GM21529 (cell line): ENCODE data around the gene INTU.

Source experiments
- ATAC-seq: cut with Tn5 transposase; IDR thresholded peaks from one replicate; pipeline ENCODE4 v1.9.1; 2021; ENCODE audit not compliant: unreplicated experiment

The INTU gene

DNA sequence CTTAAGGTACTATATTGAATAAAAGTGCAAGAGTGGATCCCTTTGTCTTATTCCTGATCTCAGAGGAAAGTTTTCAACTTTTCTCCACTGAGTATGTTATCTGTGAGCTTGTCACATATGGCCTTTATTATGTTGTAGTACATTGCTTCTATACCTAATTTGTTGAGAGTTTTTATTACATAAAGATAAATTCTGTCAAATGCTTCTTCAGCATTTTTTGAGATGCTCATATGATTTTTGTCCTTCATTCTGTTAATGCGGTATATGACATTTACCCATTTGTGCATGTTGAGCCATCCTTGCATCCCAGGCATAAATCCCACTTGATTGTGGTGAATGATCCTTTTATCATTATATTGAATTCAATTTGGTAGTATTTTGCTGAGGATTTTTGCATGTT is 108.5 kb downstream of the INTU start:
- ATAC-seq = no peak

DNA sequence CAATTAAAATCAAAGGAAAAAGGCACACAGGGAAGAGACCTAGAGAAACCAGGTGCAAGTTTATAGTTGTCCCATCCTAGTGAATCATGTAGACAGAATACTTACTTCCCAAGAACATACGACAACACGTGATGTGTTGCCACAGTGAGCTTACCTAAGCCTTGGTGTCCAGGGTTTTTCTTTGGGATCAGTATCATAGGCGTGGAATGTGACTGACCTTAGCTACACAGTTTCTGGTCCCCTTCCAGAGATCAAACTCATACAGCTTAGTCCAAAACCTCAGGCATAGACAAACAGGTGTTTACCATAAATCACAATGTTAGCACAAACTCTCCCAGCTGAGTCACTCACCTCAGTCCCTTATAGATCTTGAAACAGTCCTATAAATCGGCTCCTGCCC is 115.1 kb downstream of the INTU start:
- no peak for ATAC-seq

DNA sequence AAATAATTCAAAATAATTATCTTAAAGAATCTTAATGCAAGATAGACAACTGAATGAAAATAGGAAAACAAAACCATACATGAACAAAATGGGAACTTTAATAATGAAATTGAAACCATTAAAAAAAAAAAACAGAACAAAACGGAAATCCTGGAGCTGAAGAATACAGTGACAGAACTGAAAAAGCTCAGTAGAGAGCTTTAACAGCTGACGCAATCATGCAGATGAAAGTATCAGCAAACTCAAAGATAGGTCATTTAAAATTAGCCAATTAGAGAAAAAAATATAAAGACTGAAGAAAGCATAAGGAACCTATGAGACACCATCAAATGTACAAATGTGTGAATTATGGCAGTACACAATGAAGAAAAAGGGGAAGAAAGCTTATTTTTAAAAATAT is 116.2 kb downstream of the INTU start:
- ATAC-seq = no peak

DNA sequence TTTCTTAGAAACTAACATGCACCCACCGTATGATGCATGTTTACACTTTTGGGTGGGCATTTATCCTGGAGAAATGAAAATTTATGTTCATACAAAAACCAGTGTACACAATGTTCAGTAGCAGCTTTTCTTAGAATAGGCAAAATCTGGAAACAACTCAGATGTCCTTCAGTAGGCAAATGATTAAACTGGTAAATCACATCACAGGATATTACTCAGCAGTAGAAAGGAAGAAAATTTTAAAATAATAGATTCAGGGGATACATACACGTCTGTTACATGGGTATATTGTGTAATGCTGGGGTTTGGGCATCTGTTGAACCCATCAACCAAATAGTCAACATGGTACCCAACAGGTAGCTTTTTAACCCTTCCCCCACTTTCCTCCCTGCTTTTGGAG is 124.1 kb downstream of the INTU start:
- ATAC-seq = no peak

DNA sequence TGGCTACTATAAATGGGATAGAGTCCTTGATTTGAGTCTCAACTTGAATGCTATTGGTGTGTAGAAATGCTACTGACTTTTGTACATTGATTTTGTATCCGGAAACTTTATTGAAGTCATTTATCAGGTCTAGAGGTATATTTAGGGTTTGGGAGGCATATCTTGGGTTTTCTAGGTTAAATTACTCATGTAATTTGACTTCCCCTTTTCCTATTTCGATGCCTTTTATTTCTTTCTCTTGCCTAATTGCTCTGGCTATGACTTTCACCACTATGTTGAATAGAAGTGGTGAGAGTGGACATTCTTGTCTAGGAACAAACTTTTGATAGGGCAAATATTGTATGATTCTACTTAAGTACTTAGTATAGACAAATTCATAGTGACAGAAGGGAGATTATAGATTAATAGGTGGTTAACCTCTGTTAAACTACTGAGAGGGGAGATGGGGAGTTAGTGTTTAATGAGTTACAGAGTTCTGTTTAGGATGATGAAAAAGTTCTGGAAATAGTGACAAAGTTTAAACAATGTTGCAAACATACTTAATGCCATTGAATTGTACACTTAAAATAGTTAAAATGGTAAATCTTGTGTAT is 126.6 kb downstream of the INTU start:
- peak; percentile 66 for ATAC-seq

DNA sequence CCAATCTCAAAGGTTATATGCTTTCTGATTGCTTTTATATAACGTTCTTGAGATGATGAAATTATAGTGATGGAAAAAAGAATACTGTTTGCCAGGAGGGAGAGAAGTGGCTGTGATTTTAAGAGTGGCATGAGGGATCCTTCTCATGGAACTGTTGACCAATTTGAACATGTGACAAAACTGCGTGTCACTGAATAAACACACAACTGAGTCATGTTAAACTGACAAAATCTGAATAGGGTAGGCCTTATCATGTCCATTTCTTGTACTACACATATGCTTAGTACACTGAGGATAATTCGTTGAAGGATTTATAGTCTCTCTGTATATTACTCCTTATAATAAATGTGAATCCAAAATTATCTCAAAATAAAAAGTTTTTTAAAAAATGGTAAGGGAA is 127.1 kb downstream of the INTU start:
- ATAC-seq = no peak

DNA sequence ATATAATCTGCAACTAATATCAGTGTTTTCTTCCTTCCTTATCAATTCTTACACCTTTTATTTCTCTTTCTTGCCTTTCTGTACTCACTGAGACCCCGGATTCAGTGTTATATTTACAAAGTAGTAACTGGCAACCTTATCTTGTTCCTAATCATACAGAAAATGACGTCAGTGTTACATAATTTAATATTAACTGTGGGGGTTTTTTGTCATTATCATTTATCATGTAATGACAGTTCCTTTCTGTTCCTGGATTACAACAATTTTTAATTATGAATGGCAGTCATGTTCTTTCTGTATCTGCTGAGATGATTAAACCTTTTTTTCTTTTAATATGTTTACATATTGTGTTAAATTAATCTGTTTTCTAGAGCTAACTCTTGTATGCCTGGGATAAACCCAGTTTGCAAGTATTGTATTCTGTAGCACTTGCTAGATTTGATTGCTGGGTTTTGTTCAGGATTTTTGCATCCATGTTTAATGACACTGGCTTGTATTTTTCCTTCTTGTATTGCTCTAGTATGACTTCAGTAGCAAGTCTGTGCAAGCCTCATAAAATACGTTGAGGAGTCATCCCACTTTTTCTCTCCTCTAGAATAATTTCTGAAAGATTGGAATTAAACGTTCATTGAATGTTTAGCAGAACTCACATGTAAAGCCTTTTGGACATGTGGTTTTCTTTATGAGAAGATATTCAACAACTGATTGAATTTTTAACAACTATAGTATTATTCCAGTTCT is 138.9 kb downstream of the INTU start:
- ATAC-seq = no peak

DNA sequence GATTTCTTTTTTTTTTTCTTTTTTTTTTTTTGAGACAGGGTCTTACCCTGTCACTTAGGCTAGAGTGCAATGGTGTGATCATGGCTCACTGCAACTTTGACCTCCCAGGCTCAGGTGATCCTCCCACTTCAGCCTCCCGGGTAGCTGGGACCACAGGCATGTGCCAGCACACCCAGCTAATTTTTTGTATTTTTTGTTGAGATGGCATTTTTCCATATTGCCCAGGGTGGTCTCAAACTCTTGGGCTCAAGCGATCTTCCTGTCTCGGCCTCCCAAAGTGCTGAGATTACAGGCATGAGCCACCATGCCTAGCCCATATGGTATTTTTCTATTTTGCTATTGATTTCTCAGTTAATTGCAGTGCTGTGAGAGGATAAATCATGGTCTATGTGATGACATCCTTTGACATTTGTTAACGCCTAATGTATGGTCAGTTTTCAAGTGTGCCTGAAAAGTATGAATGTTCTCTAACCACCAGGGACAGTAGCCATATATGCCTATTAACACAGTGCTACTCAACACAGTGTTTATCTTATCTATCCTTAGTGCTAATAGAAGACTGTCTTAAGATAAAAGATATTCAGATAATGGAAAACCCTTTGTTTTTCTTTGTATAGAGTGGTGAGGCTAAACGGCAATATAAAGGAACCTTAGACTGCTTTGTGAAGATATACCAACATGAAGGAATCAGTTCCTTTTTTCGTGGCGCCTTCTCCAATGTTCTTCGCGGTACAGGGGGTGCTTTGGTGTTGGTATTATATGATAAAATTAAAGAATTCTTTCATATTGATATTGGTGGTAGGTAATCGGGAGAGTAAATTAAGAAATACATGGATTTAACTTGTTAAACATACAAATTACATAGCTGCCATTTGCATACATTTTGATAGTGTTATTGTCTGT is 140.3 kb downstream of the INTU start:
- no peak for ATAC-seq

DNA sequence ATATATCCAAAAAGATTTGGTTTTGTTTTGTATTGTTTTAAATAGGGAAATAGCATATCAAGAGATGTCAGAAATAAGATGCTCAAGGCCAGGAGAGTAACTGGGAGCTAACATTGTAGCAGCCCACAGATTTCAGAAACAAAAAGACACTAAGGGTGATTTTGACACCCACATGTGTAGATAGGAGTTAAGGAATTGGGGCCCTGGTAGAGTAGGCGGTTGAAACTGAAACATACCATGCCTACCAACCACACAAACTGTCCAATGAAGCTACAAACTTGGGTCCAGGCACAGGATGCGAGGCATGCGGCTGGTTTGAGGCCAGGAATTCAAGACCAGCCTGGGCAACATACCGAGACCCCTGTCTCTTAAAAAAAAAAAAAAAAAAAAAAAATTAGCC is 143.1 kb downstream of the INTU start:
- peak; percentile 46 for ATAC-seq
